Esophagus muscularis mucosa (tissue), 4 donors: Measurements from ENCODE around the gene RBAK. TPM values are rescaled to one million over a fixed set of nuclear protein-coding genes. Genes with fewer than 3 reads are reported as not detected.
"Not testable (repeated sequence)": the region's sequence is repeated elsewhere in the genome, so short reads cannot be mapped to it uniquely, and the experiment has no call there.

Source experiments
- DNase-seq: peaks from one replicate; pipeline ENCODE4 v3.0.0-alpha.2; 2017; ENCODE audit errors: extremely low spot score
- H3K27ac ChIP-seq, 4 donors: fragments of 200-600 bp; sonication (generic); replicated peaks in 1 of 4; 1 replicate in 3 of 4; 2 replicates in 1 of 4; pipeline ENCODE4 v1.5.1; 2016 to 2019; ENCODE audit warnings: mild to moderate bottlenecking in 1 of 4
- H3K27me3 ChIP-seq, 4 donors: fragments of 200-600 bp; sonication (generic); one replicate each; pipeline versions ENCODE4 v1.5.1 to v1.6.0; 2016 to 2019
- H3K36me3 ChIP-seq, 4 donors: fragments of 200-600 bp; sonication (generic); one replicate each; pipeline ENCODE4 v1.5.1; 2016 to 2019
- H3K4me1 ChIP-seq, 4 donors: fragments of 200-600 bp; sonication (generic); one replicate each; pipeline ENCODE4 v1.5.1; 2016 to 2019
- H3K4me3 ChIP-seq, 4 donors: fragments of 200-600 bp; sonication (generic); 1 replicate in 2 of 4; 2 replicates in 2 of 4; pipeline ENCODE4 v1.5.1; 2016 to 2019; ENCODE audit warnings: mild to moderate bottlenecking in 4 of 4, moderate library complexity in 1 of 4
- H3K9me3 ChIP-seq, 4 donors: fragments of 200-600 bp; sonication (generic); 1 replicate in 3 of 4; 2 replicates in 1 of 4; pipeline ENCODE4 v1.5.1; 2016 to 2019
- CTCF ChIP-seq, 3 experiments: fragments of 200-600 bp in 2 of 3; fragments of 450-650 bp in 1 of 3; sonication (generic) in 2 of 3; IDR thresholded peaks; one replicate each; pipeline ENCODE4 v1.5.1; 2017 to 2019; ENCODE audit warnings: antibody characterized with exemption in 3 of 3, mild to moderate bottlenecking in 2 of 3, moderate library complexity in 1 of 3
- EP300 ChIP-seq: sonication (generic); formaldehyde crosslinking; IDR thresholded peaks from one replicate; pipeline ENCODE4 v1.6.1; 2017; ENCODE audit warnings: antibody characterized with exemption
- POLR2A ChIP-seq: fragments of 450-650 bp; IDR thresholded peaks from one replicate; pipeline ENCODE4 v1.6.1; 2017; ENCODE audit warnings: antibody characterized with exemption, moderate library complexity, mild to moderate bottlenecking, low read depth
- POLR2AphosphoS5 ChIP-seq, 2 donors: sonication (generic); formaldehyde crosslinking; IDR thresholded peaks; one replicate each; pipeline ENCODE4 v1.6.1; 2017; ENCODE audit warnings: antibody characterized with exemption in 2 of 2
- WGBS: methylation state at CpG from one replicate; pipeline ENCODE4 v1.1.5; 2018; 5-methylcytosine and 5-hydroxymethylcytosine counted together
- intact Hi-C: fragments of 100-400 bp; cut with DNase I; formaldehyde crosslinking; loops from one replicate; pipeline ENCODE4 v1.15.1; 2023
- total RNA-seq, 4 donors: library from RNA; depleted of rRNA; stranded (reverse); fragments of >200 nt; gene quantifications; one replicate each; pipeline versions ENCODE4 v1.1.0 to v1.2.1, GENCODE V29; 2016

The RBAK gene
- total RNA-seq, 4 donors from 2014 or later = 8.6 to 10.4 (median 9.5) TPM

- DNase-seq = peak; percentile 72
- intact Hi-C loops = no loop called here
- peaks cover 22 to 71% (median 57%) of the 10 kb centered on the region in 4 donors for H3K36me3 ChIP-seq
- H3K4me3 ChIP-seq = no peak overlapping the region
- no peak for TF ChIP-seq CTCF (IDR thresholded peaks at IDR 0.05)
- TF ChIP-seq EP300 = no peak
- no peak for TF ChIP-seq POLR2A
- TF ChIP-seq POLR2AphosphoS5 (IDR thresholded peaks at IDR 0.05) = no peak
- H3K9me3 ChIP-seq = no peaks in the 10 kb centered on the region
- no peaks in the 10 kb centered on the region for H3K4me1 ChIP-seq
- no peaks in the 10 kb centered on the region for H3K27me3 ChIP-seq
- 88% methylated on average over 5 of the region's 5 CpGs for WGBS
- no peak overlapping the region for H3K27ac ChIP-seq
Measured at GRCh38 chr7:4999369-4999950, 46.2 kb upstream of the RBAK start.

- Histone ChIP-seq H3K27me3 (no peaks in the 10 kb centered on the region), H3K36me3 (peaks cover 14 to 68% (median 47%) of the 10 kb centered on the region in 4 donors), H3K4me1 (no peaks in the 10 kb centered on the region), H3K9me3 (no peaks in the 10 kb centered on the region), H3K4me3 (no peak overlapping the region), H3K27ac (no peak overlapping the region)
- no peak for DNase-seq
- WGBS = 88% methylated on average over 4 of the region's 4 CpGs
- intact Hi-C loops = no loop called here
- TF ChIP-seq EP300 = no peak
- TF ChIP-seq POLR2A = no peak
- TF ChIP-seq POLR2AphosphoS5 (IDR thresholded peaks at IDR 0.05) = no peak
- no peak for TF ChIP-seq CTCF (IDR thresholded peaks at IDR 0.05)
Measured at GRCh38 chr7:5001003-5001402, 44.7 kb upstream of the RBAK start.

- H3K4me1 ChIP-seq = no peaks in the 10 kb centered on the region
- peak; percentile 53 for DNase-seq
- H3K27me3 ChIP-seq = no peaks in the 10 kb centered on the region
- 92% methylated on average over 5 of the region's 5 CpGs for WGBS
- intact Hi-C loops = no loop called here
- no peak overlapping the region for H3K4me3 ChIP-seq
- H3K27ac ChIP-seq = no peak overlapping the region
- H3K9me3 ChIP-seq = no peaks in the 10 kb centered on the region
- H3K36me3 ChIP-seq = peaks cover 5 to 63% (median 38%) of the 10 kb centered on the region in 4 donors
- no peak for TF ChIP-seq CTCF (IDR thresholded peaks at IDR 0.05)
- no peak for TF ChIP-seq POLR2A
- TF ChIP-seq EP300 = no peak
- no peak for TF ChIP-seq POLR2AphosphoS5 (IDR thresholded peaks at IDR 0.05)
Measured at GRCh38 chr7:5001911-5002310, 43.7 kb upstream of the RBAK start.

GRCh38 chr7:5005066-5005465 lies 40.6 kb upstream of the RBAK start:
- DNase-seq = no peak
- no peaks in the 10 kb centered on the region for H3K9me3 ChIP-seq
- H3K27me3 ChIP-seq = no peaks in the 10 kb centered on the region
- H3K36me3 ChIP-seq = peaks cover 5 to 50% (median 18%) of the 10 kb centered on the region in 4 donors
- 86% methylated on average over 1 of the region's 1 CpG for whole genome bisulfite sequencing
- H3K4me3 ChIP-seq = no peak overlapping the region
- TF ChIP-seq CTCF (IDR thresholded peaks at IDR 0.05) (no peak), POLR2AphosphoS5 (IDR thresholded peaks at IDR 0.05) (no peak), EP300 (no peak), POLR2A (no peak)
- intact Hi-C loops = no loop called here
- no peaks in the 10 kb centered on the region for H3K4me1 ChIP-seq
- H3K27ac ChIP-seq = no peak overlapping the region

GRCh38 chr7:5012985-5013384 lies 32.7 kb upstream of the RBAK start:
- WGBS = 73% methylated on average over 7 of the region's 7 CpGs
- Histone ChIP-seq H3K27ac (no peak overlapping the region), H3K4me1 (no peaks in the 10 kb centered on the region), H3K4me3 (no peak overlapping the region), H3K9me3 (no peaks in the 10 kb centered on the region), H3K36me3 (peaks cover 0 to 26% (median 5%) of the 10 kb centered on the region in 4 donors), H3K27me3 (no peaks in the 10 kb centered on the region)
- intact Hi-C loops = no loop called here
- TF ChIP-seq POLR2AphosphoS5 (IDR thresholded peaks at IDR 0.05) (no peak), POLR2A (no peak), EP300 (no peak), CTCF (IDR thresholded peaks at IDR 0.05) (no peak)
- no peak for DNase-seq

GRCh38 chr7:5015936-5016335 lies 29.7 kb upstream of the RBAK start:
- DNase-seq, intact Hi-C loops, H3K27ac ChIP-seq, H3K4me1 ChIP-seq, H3K4me3 ChIP-seq, H3K27me3 ChIP-seq, H3K9me3 ChIP-seq: not testable (repeated sequence)
- H3K36me3 ChIP-seq = peaks cover 0 to 21% (median 0%) of the 10 kb centered on the region in 4 donors
- WGBS = 77% methylated on average over 6 of the region's 6 CpGs

- DNase-seq, H3K27ac ChIP-seq, H3K27me3 ChIP-seq, intact Hi-C loops, H3K9me3 ChIP-seq, H3K4me1 ChIP-seq, H3K4me3 ChIP-seq: not testable (repeated sequence)
- WGBS = 89% methylated on average over 12 of the region's 12 CpGs
- peaks cover 0 to 26% (median 0%) of the 10 kb centered on the region in 4 donors for H3K36me3 ChIP-seq
Measured at GRCh38 chr7:5017626-5018025, 28.0 kb upstream of the RBAK start.
